HG02588 (cell line): Measurements from ENCODE around the gene SEH1L.
"Not testable (repeated sequence)": the region's sequence is repeated elsewhere in the genome, so short reads cannot be mapped to it uniquely, and the experiment has no call there.

ENCODE experiments used
- ATAC-seq: cut with Tn5 transposase; IDR thresholded peaks from one replicate; pipeline ENCODE4 v1.9.1; 2021; ENCODE audit warnings: mild to moderate bottlenecking, moderate library complexity; ENCODE audit not compliant: unreplicated experiment

The SEH1L gene

GRCh38 chr18:12943215-12943614 is 4.6 kb upstream of the SEH1L start:
- no peak for ATAC-seq

GRCh38 chr18:12944709-12945108 is 3.1 kb upstream of the SEH1L start:
- ATAC-seq = no peak

- no peak for ATAC-seq
These were observed 1.1 kb upstream of the SEH1L start for GRCh38 chr18:12946549-12947284.

- peak; percentile 70 for ATAC-seq
These were observed 416 bp downstream of the SEH1L start for GRCh38 chr18:12948050-12948804.

- ATAC-seq = no peak
These were observed 10.7 kb downstream of the SEH1L start for GRCh38 chr18:12958478-12958877.

- ATAC-seq = no peak
These were observed 12.6 kb downstream of the SEH1L start for GRCh38 chr18:12960395-12960794.

GRCh38 chr18:12960853-12961397 is 13.1 kb downstream of the SEH1L start:
- no peak for ATAC-seq

- ATAC-seq = no peak
These were observed 15.3 kb downstream of the SEH1L start for GRCh38 chr18:12963069-12963468.

- no peak for ATAC-seq
These were observed 20.3 kb downstream of the SEH1L start for GRCh38 chr18:12968115-12968514.

- ATAC-seq = no peak
These were observed 20.8 kb downstream of the SEH1L start for GRCh38 chr18:12968619-12969018.

- ATAC-seq = no peak
These were observed 25.9 kb downstream of the SEH1L start for GRCh38 chr18:12973562-12974213.

- ATAC-seq = no peak
These were observed 27.7 kb downstream of the SEH1L start for GRCh38 chr18:12975488-12975887.

- no peak for ATAC-seq
These were observed 28.5 kb downstream of the SEH1L start for GRCh38 chr18:12976305-12976704.

GRCh38 chr18:12980065-12980464 is 32.3 kb downstream of the SEH1L start:
- ATAC-seq = not testable (repeated sequence)

- ATAC-seq = no peak
These were observed 41.7 kb downstream of the SEH1L start for GRCh38 chr18:12989397-12990122.

- ATAC-seq = no peak
These were observed 42.3 kb downstream of the SEH1L start for GRCh38 chr18:12990123-12990475.

GRCh38 chr18:12990641-12990966 is 42.8 kb downstream of the SEH1L start:
- ATAC-seq = no peak

- peak; percentile 88 for ATAC-seq
These were observed 43.4 kb downstream of the SEH1L start, which contains the start of gene CEP192 for GRCh38 chr18:12990967-12991820. CEP192 (plus strand) TSS chr18:12991362; CDS start chr18:12999425, 8,063 bp downstream.

GRCh38 chr18:12991821-12992179 is 44.0 kb downstream of the SEH1L start:
- no peak for ATAC-seq

GRCh38 chr18:12993439-12993838 is 45.6 kb downstream of the SEH1L start:
- ATAC-seq = no peak
